AG20443 (cell line): Measurements from ENCODE around the gene ACTN4.

Source experiments
- DNase-seq: peaks from one replicate; pipeline ENCODE4 v3.0.0; 2012; ENCODE audit warnings: low spot score, mixed read lengths

The ACTN4 gene

DNA sequence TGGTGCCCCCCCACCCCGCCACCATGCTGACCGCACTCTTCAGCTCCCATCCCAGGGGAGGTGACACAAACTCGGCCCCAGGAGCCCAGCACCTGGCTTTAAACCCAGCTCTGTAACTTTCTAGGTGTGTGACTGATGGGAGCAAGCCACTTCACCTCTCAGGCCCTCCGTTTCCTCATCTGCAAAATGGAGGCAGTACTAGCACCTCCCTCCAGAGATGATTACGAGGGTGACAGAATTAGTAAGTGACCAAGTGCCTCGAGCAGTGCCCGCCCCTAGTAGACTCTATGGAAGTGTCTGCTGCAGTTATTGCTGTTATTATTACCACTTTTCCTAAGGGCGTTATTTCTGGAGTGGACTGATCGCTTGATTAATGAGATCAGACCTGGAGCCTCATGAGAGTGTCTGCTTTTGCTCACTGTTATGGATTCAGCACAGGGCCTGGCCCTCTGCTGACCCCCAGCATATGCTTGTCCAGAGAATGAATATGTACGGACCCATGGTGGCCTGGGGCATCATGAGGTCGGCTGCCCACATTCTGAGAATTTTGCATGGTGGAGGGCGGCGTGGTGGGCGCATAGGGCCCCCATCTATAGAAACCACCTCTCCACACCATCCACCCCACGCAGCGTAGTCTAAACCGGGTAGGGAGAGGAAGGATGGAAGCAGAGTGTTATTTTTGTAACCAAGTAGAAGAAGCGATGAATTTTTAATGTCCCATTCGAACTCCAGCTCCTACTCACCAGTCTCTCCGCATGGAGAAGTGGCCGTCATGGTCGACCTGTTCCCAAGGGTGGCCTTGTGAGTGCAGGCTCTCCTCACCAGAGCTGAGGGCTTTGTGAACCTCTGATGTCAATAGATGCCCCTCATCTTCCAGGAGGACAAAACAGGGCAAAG lies 48.6 kb downstream of the ACTN4 start:
- no peak for DNase-seq

- no peak for DNase-seq
These were observed 49.2 kb downstream of the ACTN4 start for GRCh38 chr19:38696729-38697055.

- DNase-seq, result no peak
These were observed 49.7 kb downstream of the ACTN4 start for GRCh38 chr19:38697197-38697596.

DNA sequence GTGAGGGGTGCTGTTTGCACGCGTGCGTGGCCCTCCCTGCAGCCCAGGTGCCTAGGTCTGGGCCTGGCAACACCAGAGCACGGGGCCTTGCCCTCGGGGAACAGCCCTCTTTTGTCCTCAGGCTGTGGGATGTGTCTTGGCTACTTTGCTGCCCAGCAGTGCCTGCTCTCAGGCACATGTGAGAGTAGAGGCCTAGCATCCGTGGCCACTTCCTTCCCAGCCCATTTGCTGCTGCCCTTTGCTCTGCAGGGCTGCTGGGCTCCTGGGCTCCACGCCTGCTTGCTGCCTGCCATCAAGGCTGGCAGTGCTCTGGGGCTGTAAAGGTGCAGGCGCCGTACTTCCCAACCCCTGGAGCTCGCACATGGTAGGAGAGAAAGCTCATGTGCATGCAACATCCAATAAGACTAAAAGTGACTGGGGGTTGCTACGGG lies 50.2 kb downstream of the ACTN4 start:
- no peak for DNase-seq

DNA sequence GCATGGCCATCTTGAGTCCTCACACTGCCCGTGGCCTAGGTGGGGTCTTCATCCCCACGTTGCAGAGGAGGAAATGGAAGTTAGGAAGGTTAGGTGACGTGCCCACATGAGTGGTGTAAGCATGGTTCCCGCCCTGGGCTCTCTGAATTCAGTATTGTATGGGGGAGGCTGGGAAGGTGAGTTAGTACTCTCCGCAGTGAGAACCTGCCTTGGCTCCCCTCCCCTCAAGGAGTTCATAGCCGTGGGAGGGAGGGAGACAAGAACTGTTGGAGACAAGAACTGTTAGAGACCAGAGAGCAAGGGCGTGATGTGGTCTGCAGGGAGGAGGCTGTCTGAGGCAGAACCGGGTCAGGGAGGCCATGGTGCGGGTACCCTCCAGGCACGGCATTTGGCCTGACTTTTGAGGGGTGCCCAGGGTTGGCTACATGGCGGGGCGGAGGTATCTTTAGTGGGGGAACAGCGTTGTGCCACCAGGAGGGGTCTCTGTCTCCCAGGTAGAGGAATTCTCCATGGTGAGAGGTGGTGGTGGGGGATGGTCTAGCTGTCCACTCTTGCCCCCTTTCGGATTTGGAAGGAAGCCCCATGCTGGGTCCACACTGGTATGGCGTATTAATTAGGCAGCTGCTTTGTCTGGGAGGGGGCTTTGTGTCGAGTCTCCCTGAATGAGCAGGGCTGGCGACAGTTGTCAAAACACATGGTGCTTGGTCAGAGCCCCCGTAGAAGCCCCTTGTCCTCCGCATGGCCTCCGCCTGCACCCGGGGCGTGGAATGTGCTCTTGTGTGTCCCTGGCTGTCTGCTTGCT lies 51.0 kb downstream of the ACTN4 start:
- DNase-seq, result no peak

DNA sequence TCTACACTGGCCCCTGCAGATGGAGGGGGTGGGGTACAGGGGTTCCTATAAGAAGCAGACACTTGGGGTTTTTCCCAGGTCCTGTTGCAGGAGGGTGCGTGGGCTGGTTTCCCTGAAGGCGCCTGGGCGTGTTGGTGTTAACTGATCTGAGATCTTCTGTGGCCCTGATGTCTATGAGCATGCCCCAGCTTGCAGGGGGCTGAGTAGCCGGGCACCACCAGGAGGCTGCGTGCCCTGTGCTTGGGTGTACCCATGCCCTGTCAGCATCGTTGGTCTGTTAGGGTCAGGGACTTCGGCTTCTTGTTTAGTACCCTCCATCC lies 51.5 kb downstream of the ACTN4 start:
- no peak for DNase-seq

- no peak for DNase-seq
These were observed 52.3 kb downstream of the ACTN4 start for GRCh38 chr19:38699647-38700349.

DNA sequence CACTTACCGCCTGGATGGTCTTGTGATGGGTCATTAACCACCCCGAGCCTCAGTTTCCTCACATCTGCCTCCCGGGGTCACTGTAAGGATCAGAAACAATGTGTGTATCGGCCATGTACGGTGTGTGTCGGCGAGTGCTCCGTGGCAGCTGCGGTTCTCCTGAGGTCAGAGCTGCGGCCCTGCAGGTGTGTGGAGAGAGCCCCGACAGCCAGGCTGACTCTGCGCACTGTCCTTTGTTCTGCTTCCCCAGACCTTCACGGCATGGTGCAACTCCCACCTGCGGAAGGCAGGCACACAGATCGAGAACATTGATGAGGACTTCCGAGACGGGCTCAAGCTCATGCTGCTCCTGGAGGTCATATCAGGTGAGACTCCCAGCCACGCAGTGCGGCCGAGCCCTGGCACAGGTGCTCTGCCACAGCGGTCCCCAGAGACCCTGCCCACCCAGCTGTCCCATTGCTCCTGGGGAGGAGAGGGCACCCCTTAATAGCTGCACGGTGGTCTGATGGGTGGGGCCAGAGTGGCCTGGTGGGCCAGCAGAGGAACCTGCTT lies 53.0 kb downstream of the ACTN4 start:
- no peak for DNase-seq

GRCh38 chr19:38700902-38701454 lies 53.5 kb downstream of the ACTN4 start:
- DNase-seq, result no peak

DNA sequence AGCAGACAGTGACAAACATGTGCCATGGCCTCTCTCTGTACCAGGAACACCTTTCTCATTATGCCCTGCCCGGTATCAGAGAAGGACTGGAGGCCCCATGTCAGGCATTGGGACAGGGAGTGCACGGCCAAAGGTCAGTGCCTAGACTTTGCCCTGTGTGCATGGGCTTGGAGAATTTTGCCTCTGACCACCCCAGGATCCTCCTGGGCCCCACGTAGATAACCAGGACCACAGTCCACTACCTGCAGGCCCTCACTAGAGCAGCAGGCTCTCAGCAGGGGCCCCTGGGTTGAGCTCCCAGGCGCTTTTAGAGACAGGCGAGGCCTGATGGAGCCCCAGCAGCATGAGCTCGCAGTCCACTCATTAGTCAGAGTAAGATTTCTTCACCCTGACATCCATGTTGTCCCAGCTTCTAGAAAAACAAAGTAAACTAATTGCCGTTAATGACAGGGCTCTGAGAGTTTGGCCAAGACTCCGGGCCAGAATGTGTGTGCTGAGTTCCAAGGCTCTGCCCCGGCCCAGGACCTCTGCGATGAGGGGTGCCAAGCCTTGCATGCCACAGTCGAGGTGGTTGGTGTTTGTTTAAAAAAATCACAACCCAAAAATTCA lies 54.1 kb downstream of the ACTN4 start:
- peak; percentile 32 for DNase-seq

DNA sequence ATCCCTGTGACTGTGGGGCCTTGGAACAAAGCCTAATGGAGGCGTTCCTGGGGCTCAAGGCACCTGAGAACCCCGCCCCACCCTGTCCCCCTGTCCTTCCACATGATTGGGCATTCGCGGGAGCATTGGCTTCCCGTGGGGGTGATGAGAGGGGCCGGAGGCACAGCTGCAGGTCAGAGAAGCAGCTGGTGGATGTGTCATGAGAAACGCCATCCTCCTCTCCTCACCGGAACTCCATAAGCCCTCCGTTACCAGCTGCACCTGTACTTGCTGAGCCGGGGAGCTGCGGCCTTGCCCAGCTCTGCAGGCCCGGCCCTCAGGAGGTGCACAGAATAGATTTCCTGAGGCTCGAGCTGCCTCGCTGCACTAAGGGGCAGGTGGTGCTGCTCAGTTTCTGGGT lies 54.8 kb downstream of the ACTN4 start:
- DNase-seq, result no peak

- no peak for DNase-seq
These were observed 56.1 kb downstream of the ACTN4 start for GRCh38 chr19:38703509-38703908.

DNA sequence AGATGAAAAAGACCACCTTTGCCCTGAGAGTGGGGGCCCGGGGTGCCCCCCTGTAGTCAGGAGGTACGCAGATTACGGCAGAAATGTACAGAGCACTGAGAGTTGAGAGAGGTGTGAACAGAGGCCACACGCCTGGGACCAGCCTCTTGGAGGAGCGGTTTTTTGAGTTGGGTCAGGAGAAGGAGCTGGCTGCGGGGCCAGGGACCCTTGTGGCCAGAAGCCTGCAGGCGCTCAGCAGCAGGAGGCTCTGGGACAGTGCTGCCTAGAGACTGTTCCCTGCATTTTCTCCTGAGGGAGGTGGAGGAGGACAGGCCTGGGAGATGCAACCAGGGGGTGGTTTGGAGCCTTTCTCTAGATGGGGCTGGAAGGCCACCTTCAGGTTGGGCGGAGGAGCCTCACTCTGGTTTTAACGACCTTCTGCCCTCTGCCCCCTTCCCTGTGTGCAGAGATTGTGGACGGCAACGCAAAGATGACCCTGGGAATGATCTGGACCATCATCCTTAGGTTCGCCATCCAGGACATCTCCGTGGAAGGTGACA lies 57.1 kb downstream of the ACTN4 start:
- DNase-seq, result no peak

- DNase-seq, result no peak
These were observed 58.0 kb downstream of the ACTN4 start for GRCh38 chr19:38705197-38706019.

DNA sequence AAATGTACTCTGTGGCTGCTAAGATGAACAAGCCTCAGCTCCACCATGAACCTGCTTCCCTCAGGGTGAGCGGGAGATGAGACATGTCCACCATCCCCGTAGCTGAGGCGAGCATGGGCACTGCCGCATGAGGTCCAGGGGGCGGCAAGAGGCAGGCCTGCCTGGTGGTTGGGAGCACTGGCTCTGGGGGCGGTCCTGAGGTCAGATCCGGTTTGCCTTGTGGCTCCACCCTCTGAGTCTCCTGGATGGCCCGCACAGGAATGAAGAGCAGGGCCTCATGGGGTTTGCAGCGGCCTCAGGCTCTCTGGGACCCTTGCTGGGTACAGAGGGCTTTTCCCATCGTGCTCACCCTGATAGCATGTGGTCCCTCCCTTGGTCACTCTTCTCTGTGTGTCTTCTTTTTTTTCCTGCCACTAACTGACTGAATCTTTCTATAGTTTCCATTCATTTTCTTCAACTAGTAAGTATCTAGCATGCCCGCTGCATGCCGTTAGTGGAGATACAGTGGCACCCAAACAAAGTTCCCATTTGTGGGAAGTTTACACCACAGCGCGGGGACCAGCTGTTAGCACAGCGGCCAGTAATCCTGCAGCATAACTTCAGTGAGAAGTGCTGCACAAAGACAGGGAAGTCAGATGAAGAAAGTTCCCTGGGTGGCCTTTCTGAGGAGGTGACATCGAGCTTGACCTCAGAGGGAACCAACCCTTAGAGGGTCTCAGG lies 59.5 kb downstream of the ACTN4 start:
- no peak for DNase-seq

GRCh38 chr19:38707512-38708114 lies 60.2 kb downstream of the ACTN4 start:
- DNase-seq, result no peak

DNA sequence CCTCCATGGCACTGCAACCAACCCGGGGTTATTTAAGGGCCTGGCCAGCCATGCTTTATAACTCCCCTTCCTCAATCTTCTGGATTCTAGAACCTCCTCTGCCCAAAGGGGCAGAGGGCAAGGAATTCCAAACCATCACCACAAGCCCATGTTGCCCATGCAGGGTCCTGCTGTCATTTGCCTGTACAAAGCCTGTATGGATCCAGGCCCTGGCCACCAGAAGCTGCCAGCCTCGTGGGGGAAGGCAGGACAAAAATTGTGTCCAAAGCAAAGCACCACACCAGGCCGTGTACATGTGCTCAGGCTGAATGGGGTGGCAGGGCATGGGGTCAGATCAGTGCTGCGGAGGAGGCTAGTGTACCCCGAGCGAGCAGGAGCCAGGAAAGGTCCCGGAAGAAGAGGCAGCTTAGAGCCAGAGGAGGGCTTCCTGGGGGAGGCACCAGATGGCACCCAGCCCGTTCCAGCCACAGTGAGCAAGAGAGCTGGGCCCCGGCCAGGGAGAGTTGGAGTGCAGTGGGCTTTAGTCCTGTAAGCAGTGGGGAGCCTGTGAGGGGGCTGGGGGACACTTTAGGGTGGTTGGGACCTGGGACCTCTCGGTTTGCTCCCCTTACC lies 61.1 kb downstream of the ACTN4 start:
- DNase-seq, result no peak

DNA sequence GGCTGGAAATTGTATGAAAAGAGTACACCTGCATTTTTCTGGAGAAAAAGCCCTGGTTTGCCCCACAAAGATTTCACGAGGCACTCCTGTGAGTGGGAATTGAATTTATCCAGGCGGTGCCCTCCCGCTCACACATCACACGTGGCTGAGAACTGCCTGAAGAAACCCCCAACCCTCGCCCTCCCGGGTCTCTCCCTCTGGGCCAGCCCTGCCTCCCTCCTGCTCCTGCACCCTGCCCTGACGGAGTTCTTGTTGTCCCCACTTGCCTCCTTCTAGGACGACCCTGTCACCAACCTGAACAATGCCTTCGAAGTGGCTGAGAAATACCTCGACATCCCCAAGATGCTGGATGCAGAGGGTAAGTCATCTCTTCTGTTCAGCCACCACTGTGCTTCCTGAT lies 61.7 kb downstream of the ACTN4 start:
- no peak for DNase-seq
